ENCODE data around the gene GOLGA2. TPM values are rescaled to one million over a fixed set of nuclear protein-coding genes. Genes with fewer than 3 reads are reported as not detected.

The GOLGA2 gene
- total RNA-seq, 1 experiment from 2014 or later: 51.0 TPM

GRCh38 chr9:128216781-128217553 lies 58.8 kb downstream of the GOLGA2 start:
- no peak overlapping the region for H2BK5ac ChIP-seq (ENCODE audit: insufficient read length, low read length)
- Mint-ChIP-seq H3K9me3 (no peaks in the 10 kb centered on the region), H3K4me3 (no peak overlapping the region), H3K27ac (no peak overlapping the region), H3K36me3 (ENCODE audit: insufficient read depth in 1 of 3, low read depth in 3 of 3) (peaks cover 4 to 29% (median 20%) of the 10 kb centered on the region in 3 experiments; a peak in 6 of 7 replicates), H3K4me1 (peaks cover 12 to 14% of the 10 kb centered on the region in 2 experiments), H3K27me3 (ENCODE audit: low read depth) (no peaks in the 10 kb centered on the region; the same call in 1 of the 2 replicates)
- no peaks in the 10 kb centered on the region for H3K4me1 ChIP-seq (ENCODE audit: insufficient read depth, low read length)
- no peak overlapping the region for H2AK5ac ChIP-seq (ENCODE audit: insufficient read length, low read length)
- H2AFZ ChIP-seq (ENCODE audit: low read length): no peak overlapping the region
- H4K91ac ChIP-seq (ENCODE audit: insufficient read length, low read depth, low read length): no peak overlapping the region
- no peak overlapping the region for H3T11ph ChIP-seq (ENCODE audit: low read length)
- no peak overlapping the region for H3K27ac ChIP-seq (ENCODE audit: insufficient read length, low read depth, low read length)
- no peak overlapping the region for H3K18ac ChIP-seq (ENCODE audit: insufficient read length, low read depth, low read length)
- no peak overlapping the region for H3K23ac ChIP-seq (ENCODE audit: insufficient read length, low read depth, low read length)
- H2BK20ac ChIP-seq (ENCODE audit: low read depth, low read length, poor library complexity, severe bottlenecking): no peak overlapping the region
- no peak overlapping the region for H4K8ac ChIP-seq (replicated peaks; ENCODE audit: insufficient read length, low read depth, low read length)
- H2BK12ac ChIP-seq (ENCODE audit: insufficient read length, low read depth, low read length): no peak overlapping the region
- no peak for TF ChIP-seq CTCF (conservative IDR thresholded peaks at IDR 0.05)
- no peak overlapping the region for H4K5ac ChIP-seq (ENCODE audit: insufficient read length, low read depth, low read length)
- H3K14ac ChIP-seq (ENCODE audit: insufficient read depth, low read length): no peak overlapping the region
- no CpG with 5 or more reads among the region's 16 CpGs for WGBS (ENCODE audit: extremely low coverage, insufficient read length, low lambda C conversion rate)
- H2BK15ac ChIP-seq (ENCODE audit: low read depth, low read length): no peak overlapping the region
- no peak overlapping the region for H2BK120ac ChIP-seq (ENCODE audit: low read depth, low read length, poor library complexity, severe bottlenecking)
- no peak for DNase-seq
- no peak overlapping the region for H3K4ac ChIP-seq (ENCODE audit: low read depth, low read length)
- H3K79me2 ChIP-seq (ENCODE audit: insufficient read depth, low read length): no peaks in the 10 kb centered on the region
- H3K9ac ChIP-seq (ENCODE audit: extremely low read depth, insufficient read length, low read length): no peak overlapping the region
- no peaks in the 10 kb centered on the region for H3K27me3 ChIP-seq (ENCODE audit: insufficient read depth, low read length)
- H3K23me2 ChIP-seq (ENCODE audit: insufficient read length, low read depth, low read length, poor library complexity, severe bottlenecking): peaks cover 3% of the 10 kb centered on the region
- H3K4me2 ChIP-seq (ENCODE audit: insufficient read depth, insufficient read length, low read length): no peak overlapping the region
- no peak overlapping the region for H3K56ac ChIP-seq (ENCODE audit: insufficient read length, low read depth, low read length)
- H4K20me1 ChIP-seq (ENCODE audit: control insufficient read depth, insufficient read depth, insufficient read length): peaks cover 4% of the 10 kb centered on the region
- no peaks in the 10 kb centered on the region for H3K9me3 ChIP-seq (ENCODE audit: control insufficient read depth, low read depth, low read length)
- H3K79me1 ChIP-seq (ENCODE audit: insufficient read depth, low read depth, low read length, poor library complexity, severe bottlenecking): no peaks in the 10 kb centered on the region
